AG04449 (cell line): ENCODE results near the gene KRAS.

Experiments
- CTCF ChIA-PET: fragments of 350-600 bp; formaldehyde crosslinking; extraction: SDS; loops from one replicate; lab custom pipeline; 2021; ENCODE audit warnings: antibody characterized with exemption; lab: Yijun Ruan, JAX
- POLR2A ChIA-PET: fragments of 400-600, 350-600 bp; formaldehyde crosslinking; extraction: SDS; loops from one replicate; lab custom pipeline; 2020; ENCODE audit warnings: antibody characterized with exemption, inconsistent platforms; lab: Yijun Ruan, JAX
- DNase-seq: peaks from one replicate; pipeline ENCODE4 v3.0.0-alpha.2; 2010; ENCODE audit warnings: low read depth, low spot score
- H3K4me3 ChIP-seq: 2 replicates; pipeline ENCODE4 v1.5.1; 2011; ENCODE audit warnings: low read depth, mild to moderate bottlenecking, control low read depth, low read length
- CTCF ChIP-seq: IDR thresholded peaks from one replicate; pipeline ENCODE4 v1.5.1; 2011; ENCODE audit warnings: mild to moderate bottlenecking, moderate library complexity, low read length, control low read depth, inconsistent platforms; ENCODE audit not compliant: insufficient read depth; ENCODE audit errors: missing control alignments

KRAS gene

GRCh38 chr12:25248137-25248536 is 2.6 kb downstream of the KRAS start:
- ChIA-PET POLR2A (no interaction called here), CTCF (interaction anchor here (1.4 kb wide), 1 partner anchor 10 kb away, joined by 14 read pairs; no protein-coding TSS in a partner anchor)
- no peak overlapping the region for H3K4me3 ChIP-seq
- no peak for DNase-seq
- no peak for TF ChIP-seq CTCF

DNA sequence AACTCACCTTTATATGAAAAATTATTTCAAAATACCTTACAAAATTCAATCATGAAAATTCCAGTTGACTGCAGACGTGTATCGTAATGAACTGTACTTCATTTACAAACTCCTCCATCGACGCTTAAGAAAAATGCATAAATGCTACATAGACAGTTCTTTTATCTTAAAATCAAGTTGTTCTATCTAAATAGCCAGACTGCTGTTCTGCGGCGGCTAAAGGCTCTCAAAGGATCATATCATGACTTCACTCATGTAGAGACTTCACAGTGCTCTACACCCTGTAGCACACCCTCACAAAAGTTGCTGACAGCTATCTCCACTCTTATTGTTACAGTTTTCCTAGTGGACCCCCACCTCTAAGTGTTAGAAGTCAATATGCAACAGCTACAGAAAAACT is 5.2 kb downstream of the KRAS start:
- ChIA-PET POLR2A (no interaction called here), CTCF (no interaction called here)
- no peak for TF ChIP-seq CTCF
- DNase-seq: no peak
- no peak overlapping the region for H3K4me3 ChIP-seq

DNA sequence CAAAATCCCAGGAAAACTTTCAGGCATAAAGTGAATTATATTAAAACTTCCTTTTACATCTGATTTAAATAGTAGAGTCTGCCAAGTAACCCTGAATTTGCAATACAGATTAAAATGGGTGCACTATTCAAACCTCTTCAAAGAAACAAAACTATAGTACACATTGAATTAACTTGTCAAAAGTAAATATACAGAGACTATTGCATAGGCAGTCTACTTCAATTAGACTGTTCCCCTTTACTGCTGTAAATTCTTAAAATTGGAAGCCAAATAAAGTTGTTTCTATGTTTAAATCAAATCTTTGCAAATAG is 7.1 kb downstream of the KRAS start:
- H3K4me3 ChIP-seq: no peak overlapping the region
- no peak for DNase-seq
- CTCF ChIA-PET: interaction anchor here (3.9 kb wide), 1 partner anchor 33 kb away, joined by 27 read pairs; no protein-coding TSS in a partner anchor
- TF ChIP-seq CTCF: no peak
- POLR2A ChIA-PET: no interaction called here

- ChIA-PET POLR2A (no interaction called here), CTCF (interaction anchor here (0.6 to 3.9 kb wide), 5 partner anchors 10 to 107 kb away, joined by 3 to 27 read pairs (median 13); no protein-coding TSS in a partner anchor)
- H3K4me3 ChIP-seq: no peak overlapping the region
- no peak for TF ChIP-seq CTCF
- no peak for DNase-seq
These were observed 7.6 kb downstream of the KRAS start for GRCh38 chr12:25242981-25243679.

- CTCF ChIA-PET: interaction anchor here (0.7 to 3.9 kb wide), 36 partner anchors 9 to 526 kb away, joined by 3 to 27 read pairs (median 4); partner anchors contain the start of gene KRAS
- peak; percentile 47 for TF ChIP-seq CTCF
- POLR2A ChIA-PET: interaction anchor here (1.0 to 1.1 kb wide), 3 partner anchors 9 to 146 kb away, joined by 3 to 5 read pairs (median 4); partner anchors contain the start of gene KRAS
- peak; percentile 21 for DNase-seq
- H3K4me3 ChIP-seq: no peak overlapping the region
These were observed 9.3 kb downstream of the KRAS start for GRCh38 chr12:25241167-25242020.

- no peak for TF ChIP-seq CTCF
- CTCF ChIA-PET: interaction anchor here (1.2 to 3.6 kb wide), 3 partner anchors 12 to 71 kb away, joined by 3 to 14 read pairs (median 6); no protein-coding TSS in a partner anchor
- H3K4me3 ChIP-seq: no peak overlapping the region
- DNase-seq: no peak
- POLR2A ChIA-PET: no interaction called here
These were observed 14.1 kb downstream of the KRAS start for GRCh38 chr12:25236626-25237025.
